ENCODE results near the gene MACF1. TPM values are rescaled to one million over a fixed set of nuclear protein-coding genes. Genes with fewer than 3 reads are reported as not detected.

Gene MACF1
- total and polyA plus RNA-seq, 12 donors: 85.3 to 379 (median 305) TPM

- no peaks in the 10 kb centered on the region for H3K9me3 ChIP-seq
- peaks cover 3 to 66% (median 46%) of the 10 kb centered on the region in 9 donors for H3K4me1 ChIP-seq
- intact Hi-C loops (cut with DNase I): loop anchor here in 4 of 10 donors (2.0 to 10.0 kb wide), 3 partner anchors 58 to 198 kb away; no protein-coding TSS in a partner anchor
- no peaks in the 10 kb centered on the region for H3K27me3 ChIP-seq
- ATAC-seq: no peak
- TF ChIP-seq, protein P1, sequence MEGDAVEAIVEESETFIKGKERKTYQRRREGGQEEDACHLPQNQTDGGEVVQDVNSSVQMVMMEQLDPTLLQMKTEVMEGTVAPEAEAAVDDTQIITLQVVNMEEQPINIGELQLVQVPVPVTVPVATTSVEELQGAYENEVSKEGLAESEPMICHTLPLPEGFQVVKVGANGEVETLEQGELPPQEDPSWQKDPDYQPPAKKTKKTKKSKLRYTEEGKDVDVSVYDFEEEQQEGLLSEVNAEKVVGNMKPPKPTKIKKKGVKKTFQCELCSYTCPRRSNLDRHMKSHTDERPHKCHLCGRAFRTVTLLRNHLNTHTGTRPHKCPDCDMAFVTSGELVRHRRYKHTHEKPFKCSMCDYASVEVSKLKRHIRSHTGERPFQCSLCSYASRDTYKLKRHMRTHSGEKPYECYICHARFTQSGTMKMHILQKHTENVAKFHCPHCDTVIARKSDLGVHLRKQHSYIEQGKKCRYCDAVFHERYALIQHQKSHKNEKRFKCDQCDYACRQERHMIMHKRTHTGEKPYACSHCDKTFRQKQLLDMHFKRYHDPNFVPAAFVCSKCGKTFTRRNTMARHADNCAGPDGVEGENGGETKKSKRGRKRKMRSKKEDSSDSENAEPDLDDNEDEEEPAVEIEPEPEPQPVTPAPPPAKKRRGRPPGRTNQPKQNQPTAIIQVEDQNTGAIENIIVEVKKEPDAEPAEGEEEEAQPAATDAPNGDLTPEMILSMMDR (IDR thresholded peaks at IDR 0.05): no peak
- H3K27ac ChIP-seq: peak overlapping the region in 5 of 10 donors; percentile 30 to 83 (median 44)
- peak in 1 of 2 donors; percentile 21 for DNase-seq
- no peak overlapping the region for H3K4me3 ChIP-seq
- 77 to 79% methylated on average over 6 of the region's 6 CpGs for WGBS, 2 donors
- H3K36me3 ChIP-seq: no peaks in the 10 kb centered on the region
These were observed 8.0 kb upstream of the MACF1 start for GRCh38 chr1:39196244-39197215.

DNA sequence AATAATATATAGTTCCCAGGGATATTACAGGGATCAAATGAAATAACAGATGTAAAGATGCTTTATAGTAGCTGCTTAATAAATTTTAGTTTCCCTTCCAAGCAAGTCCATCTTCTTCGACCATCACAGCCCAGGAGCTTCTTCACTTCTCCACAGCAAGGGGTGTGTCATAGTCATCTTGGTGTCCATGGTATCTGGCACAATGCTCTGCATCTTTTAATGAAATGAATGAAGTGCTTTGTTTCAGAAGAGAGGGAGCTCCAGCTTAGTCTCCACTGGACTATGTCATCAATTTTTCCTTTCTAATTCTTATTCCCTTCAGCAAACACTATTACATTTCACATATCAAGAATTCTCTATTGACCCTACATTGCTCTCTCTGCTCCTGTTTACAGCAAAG is 4.9 kb upstream of the MACF1 start:
- TF ChIP-seq, protein P1 (IDR thresholded peaks at IDR 0.05): no peak
- peaks cover 0 to 59% (median 37%) of the 10 kb centered on the region in 9 donors for H3K4me1 ChIP-seq
- 90 to 97% methylated on average over 1 of the region's 1 CpG for WGBS, 2 donors
- intact Hi-C loops (cut with DNase I): loop anchor here in 3 of 10 donors (5.0 to 10.0 kb wide), 2 partner anchors 58 to 195 kb away; no protein-coding TSS in a partner anchor
- no peaks in the 10 kb centered on the region for H3K36me3 ChIP-seq
- no peak overlapping the region for H3K27ac ChIP-seq
- no peaks in the 10 kb centered on the region for H3K27me3 ChIP-seq
- no peak for ATAC-seq
- DNase-seq: no peak
- no peak overlapping the region for H3K4me3 ChIP-seq
- no peaks in the 10 kb centered on the region for H3K9me3 ChIP-seq

DNA sequence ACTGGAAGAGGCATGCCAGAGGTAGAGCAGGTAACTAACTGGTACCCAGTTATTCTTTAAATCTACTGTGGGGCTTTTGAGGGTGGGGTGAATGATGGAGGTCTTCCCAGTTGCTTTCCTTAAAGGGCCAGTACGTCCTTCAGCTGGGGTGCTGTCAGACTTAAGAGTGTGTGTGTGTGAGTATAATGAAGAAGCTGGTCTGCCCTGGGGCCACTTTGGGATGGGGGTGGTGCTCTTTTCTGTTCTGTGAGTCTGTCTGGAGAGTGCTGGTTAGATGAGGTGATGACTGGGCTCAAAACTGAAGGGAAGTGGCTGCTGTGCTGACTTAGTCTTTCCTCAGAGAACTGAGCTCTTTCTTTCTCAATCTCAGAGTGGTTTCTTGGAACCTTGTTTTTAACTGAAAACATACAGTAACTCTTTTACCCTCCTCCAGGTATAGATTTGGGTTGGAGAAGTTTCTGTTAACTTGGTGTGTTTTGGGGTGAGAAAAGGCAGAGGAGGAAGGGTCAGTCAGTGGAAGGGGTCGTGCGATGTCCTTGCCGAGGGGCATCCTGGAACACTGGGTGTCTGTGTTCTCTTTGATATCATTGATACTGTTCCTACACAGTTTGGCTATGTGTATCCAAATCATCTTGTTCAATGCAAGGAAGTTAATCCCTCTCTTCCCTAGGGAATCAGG is 746 bp downstream of the MACF1 start:
- DNase-seq: peak in 1 of 2 donors; percentile 55
- Histone ChIP-seq H3K27ac (peak overlapping the region; percentile 77 to 98 (median 90)), H3K27me3 (no peaks in the 10 kb centered on the region), H3K4me1 (peaks cover 0 to 73% (median 34%) of the 10 kb centered on the region in 9 donors), H3K36me3 (peaks cover 0 to 11% (median 0%) of the 10 kb centered on the region in 9 donors), H3K4me3 (peak overlapping the region; percentile 23 to 69 (median 48)), H3K9me3 (no peaks in the 10 kb centered on the region)
- WGBS, 2 donors: 7 to 14% methylated on average over 4 of the region's 4 CpGs
- intact Hi-C loops (cut with DNase I): loop anchor here in 1 of 10 donors (5.0 kb wide), 1 partner anchor 52 kb away; no protein-coding TSS in a partner anchor
- ATAC-seq: peak; percentile 49 to 79 (median 78)
- TF ChIP-seq, protein P1 (IDR thresholded peaks at IDR 0.05): no peak

Data from heart right ventricle (tissue), 16 donors.